HepG2 (cell line): ENCODE measurements around the gene CDC42SE2. TPM values are rescaled to one million over a fixed set of nuclear protein-coding genes. Genes with fewer than 3 reads are reported as not detected.
A peak's percentile ranks its signal among the peaks of the same experiment; 100 is the strongest.

Experiments
- ATAC-seq: fragments of 200-7000 bp; cut with Tn5 transposase; 3 replicates; pipeline ENCODE4 v1.9.1; 2020; ENCODE audit warnings: mild to moderate bottlenecking, moderate library complexity
- BruUV-seq: library from RNA; stranded (reverse); fragments of 400-500 nt; replicated peaks from 2 replicates; lab custom pipeline; 2021; lab: Mats Ljungman, UMichigan
- CTCF ChIA-PET: fragments of 300-600 bp; formaldehyde crosslinking; extraction: SDS; loops from one replicate; lab custom pipeline; 2021; ENCODE audit warnings: low total read pairs, inconsistent platforms, low intra/inter-chr PET ratio; lab: Yijun Ruan, JAX
- POLR2A ChIA-PET: fragments of 350-600 bp; sonication (Branson Sonifier 250); formaldehyde crosslinking; loops from one replicate; lab custom pipeline; 2020; ENCODE audit warnings: antibody characterized with exemption, inconsistent platforms; lab: Yijun Ruan, JAX
- DNase-seq: peaks from one replicate; pipeline ENCODE4 v3.0.0-alpha.2; 2015; ENCODE audit warnings: low spot score
- FAIRE-seq: peaks from 3 replicates; lab custom pipeline; 2011; peaks lifted over from hg19 to GRCh38; lab: Jason Lieb, UNC
- H2AFZ ChIP-seq: one replicate; pipeline ENCODE4 v1.6.1; 2011; ENCODE audit warnings: low read length, inconsistent platforms
- H3K27ac ChIP-seq: fragments of 300-600 bp; 3 replicates; pipeline ENCODE4 v1.8.0; 2011; ENCODE audit warnings: mixed run types, mild to moderate bottlenecking, mixed read lengths, low read length, inconsistent platforms; ENCODE audit not compliant: insufficient read depth; ENCODE audit errors: extremely low read length
- H3K27me3 ChIP-seq, 2 experiments: fragments of 200-600 bp in 1 of 2; 2 replicates in 1 of 2; 3 replicates in 1 of 2; pipeline versions ENCODE4 v1.6.0 to v1.8.0; 2011; ENCODE audit warnings: low read length in 2 of 2, mild to moderate bottlenecking in 2 of 2, moderate library complexity in 2 of 2, inconsistent platforms in 1 of 2; ENCODE audit not compliant: insufficient read depth in 2 of 2, control insufficient read depth in 1 of 2
- H3K36me3 ChIP-seq, 2 experiments: fragments of 200-600 bp in 1 of 2; replicated peaks in 1 of 2; 2 replicates in 1 of 2; 3 replicates in 1 of 2; pipeline versions ENCODE4 v1.5.1 to v1.8.0; 2011; ENCODE audit warnings: low read length in 2 of 2, inconsistent platforms in 1 of 2; ENCODE audit not compliant: insufficient read depth in 2 of 2, control insufficient read depth in 1 of 2
- H3K4me1 ChIP-seq: 2 replicates; pipeline ENCODE4 v1.5.1; 2012; ENCODE audit warnings: low read length, inconsistent platforms; ENCODE audit not compliant: insufficient read depth
- H3K4me2 ChIP-seq: 2 replicates; pipeline ENCODE4 v1.6.0; 2011; ENCODE audit warnings: low read depth, low read length, inconsistent platforms
- H3K4me3 ChIP-seq, 3 experiments: fragments of 200-600 bp in 1 of 3; sonication (generic), shearing (Covaris generic) in 1 of 3; replicated peaks in 1 of 3; 2 replicates each; pipeline ENCODE4 v1.5.1; 2011 to 2016; ENCODE audit warnings: low read length in 3 of 3, inconsistent platforms in 2 of 3, low read depth in 2 of 3, mild to moderate bottlenecking in 2 of 3, control low read depth in 1 of 3, mixed read lengths in 1 of 3; ENCODE audit not compliant: insufficient read depth in 1 of 3
- H3K79me2 ChIP-seq: one replicate; pipeline ENCODE4 v1.6.1; 2011; ENCODE audit warnings: low read length, inconsistent platforms; ENCODE audit not compliant: insufficient read depth
- H3K9ac ChIP-seq: 2 replicates; pipeline ENCODE4 v1.6.0; 2011; ENCODE audit warnings: mild to moderate bottlenecking, low read depth, low read length, inconsistent platforms; ENCODE audit not compliant: insufficient read depth
- H3K9me3 ChIP-seq: 2 replicates; pipeline ENCODE4 v1.5.1; 2012; ENCODE audit warnings: mild to moderate bottlenecking, low read length
- H4K20me1 ChIP-seq: 2 replicates; pipeline ENCODE4 v1.6.0; 2011; ENCODE audit warnings: inconsistent platforms, mild to moderate bottlenecking, low read length, moderate library complexity; ENCODE audit not compliant: insufficient read depth
- MEIS1 ChIP-seq: sonication (generic); formaldehyde crosslinking; IDR thresholded peaks from 2 replicates; pipeline ENCODE4 v1.9.0; 2021; ENCODE audit warnings: mild to moderate bottlenecking, missing genetic modification reagents, moderate library complexity, borderline replicate concordance
- NBN ChIP-seq: fragments of 450-650 bp; conservative IDR thresholded peaks from 2 replicates; pipeline ENCODE4 v1.6.1; 2017
- SMAD9 ChIP-seq: sonication (generic); formaldehyde crosslinking; IDR thresholded peaks from 2 replicates; pipeline ENCODE4 v1.5.1; 2020; ENCODE audit warnings: mild to moderate bottlenecking, missing genetic modification reagents
- SMC3 ChIP-seq: IDR thresholded peaks from 2 replicates; pipeline ENCODE4 v1.6.1; 2011; ENCODE audit warnings: low read length, improper control_type of control experiment
- STAG1 ChIP-seq: sonication (generic); formaldehyde crosslinking; IDR thresholded peaks from 2 replicates; pipeline ENCODE4 v1.4.0; 2020; ENCODE audit warnings: missing genetic modification reagents
- STAT6 ChIP-seq: sonication (generic); formaldehyde crosslinking; IDR thresholded peaks from 2 replicates; pipeline ENCODE4 v1.4.0; 2020; ENCODE audit warnings: missing genetic modification reagents, mild to moderate bottlenecking, borderline replicate concordance
- ZNF24 ChIP-seq: fragments of 450-650 bp; IDR thresholded peaks from 2 replicates; pipeline ENCODE4 v1.6.1; 2017; ENCODE audit warnings: antibody characterized with exemption, mild to moderate bottlenecking
- ZNF337 ChIP-seq: sonication (generic); formaldehyde crosslinking; IDR thresholded peaks from 2 replicates; pipeline ENCODE4 v1.5.1; 2020; ENCODE audit warnings: missing genetic modification reagents, low read depth, mild to moderate bottlenecking, borderline replicate concordance
- ZNF362 ChIP-seq: sonication (generic); formaldehyde crosslinking; IDR thresholded peaks from 2 replicates; pipeline ENCODE4 v1.4.0; 2020; ENCODE audit warnings: missing genetic modification reagents, mild to moderate bottlenecking, borderline replicate concordance
- ZNF382 ChIP-seq: sonication (generic); formaldehyde crosslinking; IDR thresholded peaks from 2 replicates; pipeline ENCODE4 v1.5.0; 2020; ENCODE audit warnings: missing genetic modification reagents, mild to moderate bottlenecking, borderline replicate concordance
- ZNF431 ChIP-seq: sonication (generic); formaldehyde crosslinking; IDR thresholded peaks from 2 replicates; pipeline ENCODE4 v1.9.0; 2022; ENCODE audit warnings: missing genetic modification reagents, low read depth, mild to moderate bottlenecking, borderline replicate concordance
- ZNF670 ChIP-seq: sonication (generic); formaldehyde crosslinking; IDR thresholded peaks from 2 replicates; pipeline ENCODE4 v1.8.0; 2022; ENCODE audit warnings: mild to moderate bottlenecking, missing genetic modification reagents, borderline replicate concordance
- ZNF784 ChIP-seq: sonication (generic); formaldehyde crosslinking; IDR thresholded peaks from 2 replicates; pipeline ENCODE4 v1.5.1; 2020; ENCODE audit warnings: missing genetic modification reagents, mild to moderate bottlenecking, borderline replicate concordance
- ZNF816 ChIP-seq: sonication (generic); formaldehyde crosslinking; IDR thresholded peaks from 2 replicates; pipeline ENCODE4 v1.8.0; 2022; ENCODE audit warnings: missing genetic modification reagents, mild to moderate bottlenecking, borderline replicate concordance
- WGBS: methylation state at CpG from one replicate; pipeline ENCODE4 v1.1.6; 2017; ENCODE audit warnings: low lambda C conversion rate; 5-methylcytosine and 5-hydroxymethylcytosine counted together
- in situ Hi-C: cut with HindIII; loops from 2 replicates; pipeline ENCODE4 v1.10.0; 2017; ENCODE audit warnings: low pct_unique_long_range_greater_than_20kb; ENCODE audit not compliant: extremely low pct_ligation_motif_present
- intact Hi-C: fragments of 100-400 bp; cut with micrococcal nuclease; formaldehyde crosslinking; loops from one replicate; pipeline ENCODE4 v1.10.0; 2022; ENCODE audit not compliant: unreplicated experiment
- polyA plus RNA-seq, 8 experiments: library from polyadenylated mRNA; depleted of rRNA in 3 of 8; stranded (reverse) in 7 of 8; unstranded in 1 of 8; fragments of >200 nt; fragmentation: Illumina TruSeq in 4 of 8; extraction: Trizol in 4 of 8; gene quantifications; 2 replicates each; pipeline versions ENCODE4 v1.2.1 to v1.2.3, GENCODE V29; 2011 to 2016; ENCODE audit warnings: low read depth in 4 of 8, missing spikeins in 1 of 8, mixed read lengths in 1 of 8; ENCODE audit not compliant: insufficient read depth in 1 of 8
- total RNA-seq, 5 experiments: library from RNA; depleted of rRNA; stranded (reverse); fragments of >200 nt; fragmentation: Illumina TruSeq; extraction: Trizol; gene quantifications; 2 replicates each; pipeline ENCODE4 v1.2.3, GENCODE V29; 2016; ENCODE audit warnings: low read depth in 1 of 5
- TF ChIP-seq, protein P1 (sequence below), 2 experiments: sonication (generic) in 1 of 2; formaldehyde crosslinking in 1 of 2; IDR thresholded peaks; 2 replicates each; pipeline versions ENCODE4 v1.5.1 to v1.6.1; 2011 to 2020; ENCODE audit warnings: borderline replicate concordance in 1 of 2, low read depth in 1 of 2, low read length in 1 of 2, mild to moderate bottlenecking in 1 of 2, missing genetic modification reagents in 1 of 2, moderate library complexity in 1 of 2

CDC42SE2 gene
- total and polyA plus RNA-seq, 2 of the 13 experiments (the other 11 are each of a cell fraction or from before 2014, with no cell fraction given): 19.6 to 25.0 TPM

DNA sequence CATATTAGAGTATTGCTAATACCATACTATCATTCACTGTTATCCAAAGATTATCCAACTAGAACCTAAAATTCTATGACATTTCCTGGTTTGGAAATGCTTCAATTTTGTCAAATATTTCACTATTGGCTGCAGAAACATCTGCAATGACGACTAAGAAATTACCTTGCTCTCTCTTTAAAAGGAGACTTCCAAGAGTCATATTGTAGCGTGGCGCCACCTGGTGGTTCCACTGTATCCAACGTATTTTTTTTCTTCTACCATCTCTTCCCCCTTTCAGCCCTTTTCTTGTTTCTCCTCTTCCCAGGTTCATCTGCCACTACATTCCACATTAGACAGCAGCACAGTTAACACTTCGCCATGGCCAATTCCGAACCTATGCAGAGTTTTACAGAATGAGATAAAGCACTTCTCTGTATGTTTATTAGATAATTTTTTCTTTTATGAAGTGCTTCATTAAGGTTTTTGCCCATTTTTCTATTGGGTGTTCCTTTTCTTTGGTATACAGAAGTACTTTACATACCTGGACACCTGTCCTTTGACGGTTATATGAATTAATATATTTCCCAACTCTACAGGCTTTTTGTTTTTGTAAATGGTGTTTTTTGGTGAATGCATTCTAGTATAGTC, 153.5 kb downstream of the CDC42SE2 start:
- Histone ChIP-seq H3K4me2 (no peak overlapping the region), H3K36me3 (peaks cover 5 to 18% of the 10 kb centered on the region in 2 experiments; a peak in 2 of 5 replicates), H3K4me1 (no peaks in the 10 kb centered on the region), H3K79me2 (no peaks in the 10 kb centered on the region), H2AFZ (no peak overlapping the region), H3K27me3 (no peaks in the 10 kb centered on the region), H4K20me1 (no peaks in the 10 kb centered on the region), H3K9me3 (no peaks in the 10 kb centered on the region), H3K9ac (no peak overlapping the region), H3K27ac (no peak overlapping the region), H3K4me3 (no peak overlapping the region)
- 26% methylated on average over 7 of the region's 7 CpGs for WGBS
- FAIRE-seq (peak; percentile 49), DNase-seq (peak; percentile 56), ATAC-seq (peak; percentile 71)
- no TSS peak for BruUV-seq
- in situ Hi-C loops (no loop called here), intact Hi-C loops (loop anchor here (1.0 kb wide), 3 partner anchors 253 to 546 kb away; no protein-coding TSS in a partner anchor)
- ChIA-PET POLR2A (no interaction called here), CTCF (interaction anchor here (1.4 to 2.5 kb wide), 2 partner anchors 252 to 546 kb away, joined by 6 to 9 read pairs; partner anchors contain the start of gene HINT1)
- TF ChIP-seq NBN: no peak
- TF ChIP-seq, protein P1, sequence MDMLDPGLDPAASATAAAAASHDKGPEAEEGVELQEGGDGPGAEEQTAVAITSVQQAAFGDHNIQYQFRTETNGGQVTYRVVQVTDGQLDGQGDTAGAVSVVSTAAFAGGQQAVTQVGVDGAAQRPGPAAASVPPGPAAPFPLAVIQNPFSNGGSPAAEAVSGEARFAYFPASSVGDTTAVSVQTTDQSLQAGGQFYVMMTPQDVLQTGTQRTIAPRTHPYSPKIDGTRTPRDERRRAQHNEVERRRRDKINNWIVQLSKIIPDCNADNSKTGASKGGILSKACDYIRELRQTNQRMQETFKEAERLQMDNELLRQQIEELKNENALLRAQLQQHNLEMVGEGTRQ (IDR thresholded peaks at IDR 0.05; ENCODE audit: low read depth, low read length): no peak
- TF ChIP-seq, protein P1 (CRISPR knock-in tag; IDR thresholded peaks at IDR 0.05; ENCODE audit: borderline replicate concordance): no peak
- no peak for TF ChIP-seq ZNF24
- TF ChIP-seq ZNF816 (CRISPR knock-in tag): 0 out of 2 replicates have a peak, but pooled peaks have one; percentile 32
- no peak for TF ChIP-seq SMAD9 (CRISPR knock-in tag)
- TF ChIP-seq ZNF362 (CRISPR knock-in tag): peak; percentile 69; the same call in 1 of the 2 replicates
- TF ChIP-seq SMC3: peak; percentile 80
- TF ChIP-seq STAG1 (CRISPR knock-in tag): peak; percentile 87
- no peak for TF ChIP-seq ZNF431
- no peak for TF ChIP-seq ZNF337 (CRISPR knock-in tag)
- no peak for TF ChIP-seq STAT6 (CRISPR knock-in tag)
- no peak for TF ChIP-seq MEIS1
- TF ChIP-seq ZNF670: no peak
- TF ChIP-seq ZNF382 (CRISPR knock-in tag): no peak
- TF ChIP-seq ZNF784 (CRISPR knock-in tag): no peak
